Measurements from ENCODE around the gene FARS2. TPM values are rescaled to one million over a fixed set of nuclear protein-coding genes. Genes with fewer than 3 reads are reported as not detected.

Gene FARS2
- polyA plus RNA-seq, 1 donor (not counting 4 experiments of a cell fraction or from before 2014, with no cell fraction given): 21.3 TPM

GRCh38 chr6:5536644-5537043, 275.3 kb downstream of the FARS2 start:
- Histone ChIP-seq H3K27me3 (ENCODE audit: control insufficient read depth, extremely low read depth, insufficient read depth, low read length) (no peaks in the 10 kb centered on the region), H3K36me3 (ENCODE audit: control insufficient read depth in 2 of 2, extremely low read depth in 1 of 2, insufficient read depth in 2 of 2, low read length in 2 of 2) (no peaks in the 10 kb centered on the region), H3K27ac (ENCODE audit: control insufficient read depth, insufficient read depth, low read length) (no peak overlapping the region), H3K4me2 (ENCODE audit: control insufficient read depth, extremely low read depth, insufficient read depth, low read depth, low read length) (no peak overlapping the region), H3K9ac (ENCODE audit: control insufficient read depth, extremely low read depth, insufficient read depth, low read length) (no peak overlapping the region), H3K4me1 (ENCODE audit: control insufficient read depth, extremely low read depth, insufficient read depth, low read length) (peaks cover 7% of the 10 kb centered on the region), H2AFZ (ENCODE audit: control insufficient read depth, low read length) (no peak overlapping the region), H3K79me2 (ENCODE audit: control insufficient read depth, insufficient read depth, low read length) (no peaks in the 10 kb centered on the region), H3K9me3 (ENCODE audit: control insufficient read depth, low read depth, low read length) (no peaks in the 10 kb centered on the region), H3K9me1 (ENCODE audit: control insufficient read depth, extremely low read depth, insufficient read depth, low read length) (no peaks in the 10 kb centered on the region), H4K20me1 (ENCODE audit: control insufficient read depth, extremely low read depth, insufficient read depth, low read length) (no peaks in the 10 kb centered on the region), H3K4me3 (ENCODE audit: control insufficient read depth in 2 of 3, extremely low read depth in 1 of 3, insufficient read depth in 2 of 3, low read depth in 1 of 3, low read length in 3 of 3) (no peak overlapping the region)
- DNase-seq (ENCODE audit: low read depth, low spot score): no peak
- dilution Hi-C loops (cut with MboI; ENCODE audit: extremely low pct_ligation_motif_present, low sequenced_read_pairs): no loop called here
- no peak for TF ChIP-seq CTCF (optimal IDR thresholded peaks at IDR 0.05 in 1 of 3, IDR thresholded peaks at IDR 0.05 in 1 of 3, conservative IDR thresholded peaks at IDR 0.05 in 1 of 3; ENCODE audit: extremely low read depth in 1 of 3, insufficient read depth in 2 of 3, low read length in 3 of 3)
- TF ChIP-seq EZH2 (IDR thresholded peaks at IDR 0.05; ENCODE audit: low read length): no peak
- FAIRE-seq: no peak

- FAIRE-seq: no peak
- Histone ChIP-seq H3K4me2 (ENCODE audit: control insufficient read depth, extremely low read depth, insufficient read depth, low read depth, low read length) (no peak overlapping the region), H3K4me1 (ENCODE audit: control insufficient read depth, extremely low read depth, insufficient read depth, low read length) (peaks cover 10% of the 10 kb centered on the region), H3K4me3 (ENCODE audit: control insufficient read depth in 2 of 3, extremely low read depth in 1 of 3, insufficient read depth in 2 of 3, low read depth in 1 of 3, low read length in 3 of 3) (no peak overlapping the region), H3K36me3 (ENCODE audit: control insufficient read depth in 2 of 2, extremely low read depth in 1 of 2, insufficient read depth in 2 of 2, low read length in 2 of 2) (no peaks in the 10 kb centered on the region), H3K9ac (ENCODE audit: control insufficient read depth, extremely low read depth, insufficient read depth, low read length) (no peak overlapping the region), H3K27ac (ENCODE audit: control insufficient read depth, insufficient read depth, low read length) (no peak overlapping the region), H3K9me3 (ENCODE audit: control insufficient read depth, low read depth, low read length) (no peaks in the 10 kb centered on the region), H2AFZ (ENCODE audit: control insufficient read depth, low read length) (no peak overlapping the region), H3K79me2 (ENCODE audit: control insufficient read depth, insufficient read depth, low read length) (no peaks in the 10 kb centered on the region), H3K9me1 (ENCODE audit: control insufficient read depth, extremely low read depth, insufficient read depth, low read length) (no peaks in the 10 kb centered on the region), H4K20me1 (ENCODE audit: control insufficient read depth, extremely low read depth, insufficient read depth, low read length) (no peaks in the 10 kb centered on the region), H3K27me3 (ENCODE audit: control insufficient read depth, extremely low read depth, insufficient read depth, low read length) (no peaks in the 10 kb centered on the region)
- DNase-seq (ENCODE audit: low read depth, low spot score): no peak
- no peak for TF ChIP-seq CTCF (optimal IDR thresholded peaks at IDR 0.05 in 1 of 3, IDR thresholded peaks at IDR 0.05 in 1 of 3, conservative IDR thresholded peaks at IDR 0.05 in 1 of 3; ENCODE audit: extremely low read depth in 1 of 3, insufficient read depth in 2 of 3, low read length in 3 of 3)
- no peak for TF ChIP-seq EZH2 (IDR thresholded peaks at IDR 0.05; ENCODE audit: low read length)
- dilution Hi-C loops (cut with MboI; ENCODE audit: extremely low pct_ligation_motif_present, low sequenced_read_pairs): no loop called here
Observed at GRCh38 chr6:5537132-5537531, 275.8 kb downstream of the FARS2 start.
